ENCODE measurements around the gene CHTF8.
"Not testable (repeated sequence)": the region's sequence is repeated elsewhere in the genome, so short reads cannot be mapped to it uniquely, and the experiment has no call there.

Gene CHTF8, protein sequence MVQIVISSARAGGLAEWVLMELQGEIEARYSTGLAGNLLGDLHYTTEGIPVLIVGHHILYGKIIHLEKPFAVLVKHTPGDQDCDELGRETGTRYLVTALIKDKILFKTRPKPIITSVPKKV

DNA sequence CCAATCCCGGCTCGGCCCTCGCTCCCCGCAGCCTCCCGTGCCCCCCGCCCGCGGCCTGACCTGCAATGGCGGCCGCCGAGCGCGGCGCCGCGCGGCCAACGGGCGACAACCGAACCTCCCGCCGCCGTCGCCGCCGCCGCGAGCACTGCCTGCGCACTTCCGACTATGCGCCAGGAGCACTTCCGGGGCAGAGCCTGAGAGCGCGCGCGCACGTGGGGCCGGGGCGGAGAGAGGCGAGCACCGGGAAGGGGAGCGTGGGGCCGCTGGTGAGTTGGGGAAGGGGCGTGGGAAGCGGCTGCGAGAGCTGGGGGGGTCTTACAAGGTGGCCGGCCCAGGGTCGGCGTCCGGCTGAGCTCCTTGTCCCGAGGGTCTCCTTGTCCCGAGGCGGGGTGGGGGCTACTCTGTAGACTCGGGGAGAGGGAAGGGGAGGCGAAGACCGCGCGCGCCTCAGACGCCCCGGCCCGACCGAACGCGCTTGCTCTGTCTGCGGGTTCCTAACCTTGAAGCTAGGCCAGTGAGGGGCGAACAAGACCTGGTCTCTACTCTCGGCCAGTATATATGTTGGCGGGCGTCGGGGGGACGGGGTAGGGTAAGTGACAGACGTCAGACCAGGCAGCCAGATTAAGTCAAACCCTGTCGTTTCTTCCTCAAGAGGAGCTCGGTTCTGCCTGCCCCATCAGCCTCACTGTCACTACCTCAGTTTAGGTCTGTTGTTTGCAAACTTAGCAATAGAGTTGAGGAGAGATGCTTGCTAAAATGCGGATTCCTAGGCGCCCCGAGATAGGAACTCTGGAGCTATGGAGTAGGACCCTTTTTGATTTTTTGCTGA is at the start of gene CHTF8, which contains the start of gene UTP4:
TSS of gene CHTF8 (minus strand) at position 165 of the 829 bp plus-strand sequence. CDS start 11,130 bp downstream, outside the sequence.
TSS of gene UTP4 (plus strand) at position 226 of the 829 bp plus-strand sequence. CDS start 811 bp downstream, outside the sequence.
- DNase-seq = peak; percentile 16

DNA sequence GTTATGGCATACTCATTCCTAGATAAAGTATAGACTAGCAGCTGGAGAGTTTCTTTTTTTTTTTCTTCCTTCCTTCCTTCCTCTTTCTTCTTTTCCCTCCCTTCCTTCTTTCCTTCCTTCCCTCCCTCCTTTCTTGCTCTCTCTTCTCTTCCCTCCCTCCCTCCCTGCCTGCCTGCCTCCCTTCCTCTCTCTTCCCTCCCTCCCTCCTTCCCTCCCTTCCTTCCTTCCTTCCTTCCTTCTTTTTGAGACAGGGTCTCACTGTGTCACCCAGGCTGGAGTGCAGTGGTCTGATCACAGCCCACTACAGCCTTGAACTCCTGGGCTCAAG is 47.6 kb upstream of the CHTF8 start:
- DNase-seq = no peak

DNA sequence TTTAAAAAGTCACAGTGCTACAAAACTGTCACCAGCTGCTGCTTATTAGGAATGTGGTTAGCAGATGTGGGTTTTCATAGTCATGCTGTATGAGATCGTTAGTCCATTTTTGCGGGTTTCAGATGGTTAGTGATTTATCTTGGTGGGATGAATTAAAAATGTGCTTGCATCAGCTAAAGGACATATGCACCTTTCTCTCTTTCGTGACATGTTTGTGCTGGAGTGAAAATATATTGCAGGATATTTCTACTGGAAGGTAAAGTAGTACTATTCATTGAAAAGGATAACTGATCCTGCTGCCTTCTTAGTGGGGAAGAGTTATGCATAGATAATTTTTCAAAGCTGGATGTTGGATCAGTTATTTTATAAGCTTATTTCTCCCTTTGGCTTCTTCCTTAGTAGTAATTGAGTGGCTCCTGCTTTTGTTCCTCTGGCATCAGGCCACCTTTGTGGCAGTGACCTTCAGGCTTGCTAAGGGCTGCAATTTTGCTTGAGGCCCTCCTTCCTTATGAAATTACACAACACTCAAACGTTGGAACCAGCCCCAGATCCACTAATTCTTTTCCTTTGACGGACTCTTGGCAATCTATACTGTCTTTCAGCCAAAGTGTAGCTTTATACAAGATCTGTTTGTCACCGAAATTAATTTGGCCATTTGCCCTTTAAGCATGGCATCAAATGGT is 47.1 kb upstream of the CHTF8 start:
- DNase-seq = peak; percentile 70

DNA sequence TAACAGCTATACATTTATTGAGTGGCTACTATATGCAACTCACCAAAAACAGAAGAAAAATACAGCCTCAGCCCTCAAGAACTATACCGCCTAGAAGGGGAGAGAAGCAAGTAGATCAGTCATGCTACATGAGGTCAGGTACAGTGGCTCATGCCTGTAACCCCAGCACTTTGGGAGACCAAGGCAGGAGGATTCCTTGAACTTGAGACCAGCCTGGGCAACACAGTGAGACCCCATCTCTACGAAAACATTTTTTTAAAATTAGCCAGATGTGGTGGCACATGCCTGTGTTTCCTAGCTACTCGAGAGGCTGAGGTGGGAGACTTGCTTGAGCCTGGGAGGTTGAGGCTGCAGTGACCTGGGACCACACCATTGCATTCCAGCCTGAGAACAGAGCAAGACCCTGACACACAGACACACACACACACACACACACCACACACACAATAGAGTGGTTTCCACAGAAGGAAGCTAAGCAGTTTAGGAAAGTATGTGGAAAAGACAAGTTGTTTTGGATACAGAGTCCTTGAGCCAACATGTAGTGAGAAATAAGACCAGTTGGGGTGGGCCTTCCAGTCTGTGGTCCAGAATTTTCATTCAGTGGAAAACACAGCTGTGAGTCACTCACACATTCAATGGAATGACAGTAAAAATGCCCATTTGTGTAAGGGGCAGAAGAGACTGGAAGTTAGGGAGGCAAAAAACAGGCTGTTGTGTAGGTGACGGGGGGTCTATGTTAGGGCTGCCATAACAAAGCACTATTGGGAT is 43.8 kb upstream of the CHTF8 start:
- DNase-seq = no peak

DNA sequence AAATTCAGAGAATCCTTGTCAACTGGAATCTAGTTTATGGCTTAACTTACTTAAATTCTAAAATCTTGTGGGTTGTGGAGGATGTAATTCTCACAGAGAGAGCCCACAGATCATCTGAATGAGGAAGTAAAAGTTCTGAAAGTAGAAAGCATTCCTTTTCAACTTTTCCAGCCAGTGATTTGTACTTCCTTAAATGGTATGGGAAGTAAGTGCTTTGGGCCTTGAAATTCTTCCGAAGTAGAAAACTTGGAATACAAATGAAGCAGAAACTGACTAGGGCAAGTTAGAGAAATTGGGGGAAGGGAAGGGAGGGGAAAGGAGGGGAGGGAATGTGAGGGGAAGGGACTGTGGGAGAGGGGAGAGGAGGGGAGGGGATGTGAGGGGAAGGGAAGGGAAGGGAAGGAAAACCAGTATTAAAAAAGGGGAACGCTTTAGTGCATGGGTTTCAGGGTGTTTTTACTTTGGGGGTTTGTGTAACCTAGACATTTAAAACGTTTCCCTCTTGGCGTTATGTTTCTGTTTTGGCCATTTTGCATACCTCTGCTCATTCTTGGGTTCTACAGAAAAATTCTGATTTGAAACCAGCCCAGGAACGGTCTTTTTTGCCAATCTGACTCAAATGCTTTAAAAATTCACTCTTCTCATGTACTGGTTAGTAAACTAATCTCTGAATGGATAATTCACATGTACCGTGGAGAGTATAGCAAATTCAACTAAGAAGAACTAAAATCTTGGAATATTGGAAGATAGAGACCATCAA is 39.1 kb upstream of the CHTF8 start:
- DNase-seq = no peak

DNA sequence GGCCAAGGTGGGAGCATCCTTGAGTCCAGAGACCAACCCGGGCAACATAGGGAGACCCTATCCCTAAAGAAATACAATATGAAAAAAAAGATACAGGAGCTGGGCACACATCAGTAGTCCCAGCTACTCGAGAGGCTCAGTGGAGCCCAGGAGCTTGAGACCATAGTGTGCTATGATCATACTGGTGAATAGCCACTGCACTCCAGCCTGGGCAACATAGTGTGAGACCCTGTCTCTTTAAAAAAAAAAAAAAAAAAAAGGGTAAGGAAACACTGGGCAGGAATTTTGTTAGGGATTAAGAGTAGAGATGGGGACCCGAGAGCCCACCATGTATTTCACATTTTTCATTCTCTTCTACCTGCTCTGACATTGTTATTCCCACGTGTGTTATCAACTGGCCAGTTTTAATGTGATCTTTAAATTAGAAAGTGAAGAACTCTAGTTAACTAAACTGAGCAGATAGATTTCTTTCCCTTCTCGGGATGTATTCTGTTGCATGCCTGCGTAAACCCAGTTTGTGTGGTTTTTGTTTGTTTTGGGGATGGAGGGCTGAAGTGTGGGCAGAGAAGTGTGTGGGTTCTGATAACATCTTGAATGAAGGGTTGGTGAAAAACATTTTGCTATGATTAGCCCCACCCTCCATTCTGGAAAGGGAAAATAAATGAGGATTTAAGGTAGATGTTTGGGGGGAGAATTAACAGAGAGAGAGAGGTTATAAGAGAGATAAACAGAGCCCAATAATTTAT is 37.4 kb upstream of the CHTF8 start:
- no peak for DNase-seq

DNA sequence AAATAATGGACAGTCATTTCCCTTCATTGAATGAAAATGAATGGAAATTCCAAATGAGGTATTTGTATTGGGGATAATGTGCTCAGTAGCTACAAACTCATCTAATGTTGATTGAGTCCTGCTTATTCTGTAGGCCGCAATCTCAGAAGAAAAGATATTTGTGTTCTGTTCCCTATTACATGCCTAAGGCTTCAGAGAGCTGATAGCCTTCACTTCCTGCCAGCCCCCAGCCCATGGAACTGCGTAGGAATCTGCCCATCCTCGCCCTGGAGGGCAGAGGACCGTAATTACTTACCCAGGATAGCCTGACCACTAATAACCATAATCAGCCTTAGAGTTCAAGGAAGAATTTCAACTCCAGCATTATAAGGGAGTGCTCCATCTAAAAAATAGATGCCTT is 36.7 kb upstream of the CHTF8 start:
- DNase-seq = no peak

DNA sequence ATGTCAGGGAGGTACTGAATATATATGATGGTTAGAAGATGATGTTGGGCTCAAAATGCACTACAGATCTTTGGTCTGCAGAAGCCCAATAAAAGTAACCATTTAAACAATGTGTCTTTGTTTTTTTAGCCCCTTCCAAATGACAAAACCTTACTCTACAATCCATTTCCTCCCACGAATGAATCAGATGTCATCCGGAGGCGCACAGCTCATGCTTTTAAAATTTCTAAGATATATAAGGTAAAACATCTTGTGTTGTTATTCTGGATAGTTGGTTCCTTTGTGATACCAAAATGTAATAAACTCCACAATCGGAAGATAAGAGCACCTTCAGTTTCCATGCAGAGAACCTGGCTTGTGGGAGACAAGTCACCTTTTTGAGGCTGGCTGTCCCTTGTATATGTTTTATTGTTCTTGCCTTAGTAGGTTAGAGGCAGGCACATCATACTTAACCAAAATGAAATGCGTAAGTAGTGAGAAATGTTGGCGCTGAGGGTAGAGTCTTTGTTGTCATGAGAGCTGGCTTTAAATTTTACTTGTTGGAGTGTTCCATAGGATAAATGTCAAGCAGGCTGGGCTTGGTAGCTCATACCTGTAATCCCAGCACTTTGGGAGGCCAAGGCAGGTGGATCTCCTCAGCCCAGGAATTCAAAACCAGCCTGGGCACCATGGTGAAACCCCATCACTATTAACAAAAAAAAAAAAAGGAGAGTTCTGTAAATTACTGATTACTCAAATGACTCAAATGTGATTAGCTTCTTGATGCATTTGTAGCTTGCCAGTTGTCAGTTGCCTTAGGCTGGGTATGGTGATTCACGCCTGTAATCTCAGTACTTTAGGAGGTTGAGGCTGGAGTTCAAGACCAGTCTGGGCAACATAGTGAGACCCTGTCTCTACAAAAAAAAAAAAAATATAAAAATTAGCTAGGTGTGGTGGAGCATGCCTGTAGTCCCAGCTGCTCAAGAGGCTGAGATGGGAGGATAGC is 34.9 kb upstream of the CHTF8 start:
- DNase-seq = no peak

DNA sequence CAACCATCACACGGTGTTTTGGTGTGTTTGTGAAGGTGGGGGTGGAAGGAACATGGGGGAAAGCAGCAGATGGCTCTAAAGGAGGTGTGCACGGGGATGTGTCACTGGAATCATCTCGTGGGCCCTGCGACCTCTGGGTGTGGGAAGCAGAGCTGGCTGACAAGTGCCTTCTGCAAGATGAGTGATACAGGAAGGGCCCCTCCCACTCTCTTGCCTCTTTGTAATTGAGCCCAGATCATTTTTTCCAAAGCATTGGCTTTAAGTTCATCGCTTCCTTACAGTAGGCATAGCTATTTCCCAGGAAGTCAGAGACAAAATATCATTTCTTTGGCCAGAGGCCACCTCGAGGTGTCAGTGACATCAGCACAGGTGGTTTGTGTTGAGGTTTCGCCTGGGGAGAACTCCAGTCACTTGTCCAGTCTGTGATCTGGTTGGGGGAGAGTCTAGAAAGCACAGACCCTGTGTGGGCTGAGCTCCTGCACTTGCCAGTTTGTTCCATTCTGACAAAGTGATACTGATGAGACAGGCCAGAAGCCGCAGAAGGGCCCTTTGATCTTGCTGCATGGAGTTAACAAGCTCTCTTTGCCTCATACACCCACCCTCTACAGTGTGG is 33.9 kb upstream of the CHTF8 start:
- no peak for DNase-seq

DNA sequence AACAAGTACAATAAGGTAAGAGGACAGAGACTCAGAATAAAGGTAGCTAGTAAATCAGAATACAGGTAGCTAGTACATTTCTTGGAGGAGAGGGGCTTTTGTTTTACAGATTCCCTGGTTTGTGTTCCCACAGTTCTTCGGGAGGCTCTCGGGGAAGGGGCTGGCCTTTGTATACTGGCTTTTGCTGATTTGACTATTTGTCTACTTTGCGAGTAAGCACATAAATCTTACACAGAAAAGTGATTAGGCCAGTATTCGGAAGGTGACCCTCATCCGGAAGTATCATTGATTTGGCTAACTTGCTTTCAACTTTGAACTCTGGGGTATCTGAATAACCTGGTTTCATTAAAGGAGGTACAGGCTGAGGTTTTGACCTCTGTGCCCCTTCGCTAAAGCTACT is 33.2 kb upstream of the CHTF8 start:
- no peak for DNase-seq

DNA sequence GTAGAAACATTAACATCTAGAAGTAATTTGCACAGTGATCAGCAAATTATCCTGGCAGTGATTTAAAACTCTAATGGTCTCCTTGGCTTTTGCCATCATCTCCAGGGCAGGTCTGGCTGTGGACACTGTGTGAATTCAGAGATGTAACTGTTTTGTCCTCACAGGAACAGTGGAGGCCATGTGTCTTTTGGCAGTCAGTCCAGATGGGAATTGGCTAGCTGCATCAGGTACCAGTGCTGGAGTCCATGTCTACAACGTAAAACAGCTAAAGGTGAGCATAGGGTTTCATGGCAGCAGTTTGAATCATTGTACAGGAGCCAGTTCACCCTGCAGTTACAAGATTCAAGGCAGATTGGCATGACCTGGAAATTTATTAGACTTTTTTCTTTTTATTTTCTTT is 27.8 kb upstream of the CHTF8 start:
- DNase-seq = no peak

DNA sequence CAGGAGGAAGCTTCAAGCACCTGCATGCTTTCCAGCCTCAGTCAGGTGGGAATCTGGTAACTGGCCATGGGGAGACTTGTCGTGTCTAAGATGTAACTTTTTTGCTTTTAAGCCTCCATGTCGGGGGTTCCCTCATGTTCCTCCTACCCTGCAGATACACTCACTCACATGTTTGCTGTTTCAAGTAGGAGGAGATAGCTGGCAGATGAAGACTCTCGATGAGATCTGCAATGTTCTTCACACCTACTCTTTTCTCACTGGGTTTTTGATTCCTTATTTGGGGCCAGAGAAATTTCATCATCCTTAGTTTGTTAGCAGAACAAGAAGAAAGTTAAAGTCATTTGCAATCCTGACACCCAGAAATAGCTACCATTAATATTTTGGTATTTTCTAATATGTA is 24.8 kb upstream of the CHTF8 start:
- DNase-seq = no peak

DNA sequence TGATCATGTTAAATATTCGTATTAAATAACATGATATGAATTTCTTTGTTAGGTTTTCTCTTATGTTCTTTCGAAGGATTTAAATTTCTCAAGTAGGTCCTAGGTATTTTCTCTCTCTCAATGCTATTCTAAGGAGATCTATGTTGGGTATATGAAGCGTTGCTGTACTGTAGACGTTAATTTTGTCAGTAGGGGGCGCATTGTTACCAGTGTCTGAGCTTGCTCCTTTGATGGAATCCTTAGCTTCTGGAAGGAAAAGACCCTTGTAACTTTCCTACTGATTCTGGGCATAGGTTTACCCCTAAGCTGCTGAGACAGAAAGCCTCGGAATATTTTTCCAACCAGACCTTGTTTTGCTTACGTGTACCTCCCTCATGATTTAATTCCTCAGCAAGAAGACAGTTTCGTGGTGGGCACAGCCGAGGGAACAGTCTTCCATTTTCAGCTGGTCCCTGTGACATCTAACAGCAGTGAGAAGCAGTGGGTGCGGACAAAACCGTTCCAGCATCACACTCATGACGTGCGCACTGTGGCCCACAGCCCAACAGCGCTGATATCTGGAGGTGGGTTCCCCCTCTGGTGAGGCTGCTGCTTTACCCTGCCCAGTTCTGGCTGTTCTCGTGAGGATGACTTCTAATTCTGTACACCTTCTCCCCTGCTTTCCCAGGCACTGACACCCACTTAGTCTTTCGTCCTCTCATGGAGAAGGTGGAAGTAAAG is 17.9 kb upstream of the CHTF8 start:
- DNase-seq = peak; percentile 14

DNA sequence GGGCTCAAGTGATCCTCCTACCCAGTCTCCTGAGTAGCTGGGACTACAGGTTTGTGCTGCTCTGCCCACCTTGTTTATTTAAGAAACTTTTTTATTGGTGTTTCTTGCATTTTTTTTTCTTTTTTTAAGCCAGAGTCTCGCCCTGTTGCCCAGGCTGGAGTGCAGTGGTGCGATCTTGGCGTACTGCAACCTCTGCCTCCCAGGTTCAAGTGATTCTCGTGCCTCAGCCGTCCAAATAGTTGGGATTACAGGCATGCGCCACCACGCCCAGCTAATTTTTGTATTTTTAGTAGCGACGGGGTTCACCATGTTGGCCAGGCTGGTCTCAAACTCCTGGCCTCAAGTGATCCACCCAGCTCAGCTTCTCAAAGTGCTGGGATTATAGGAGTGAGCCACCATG is 17.2 kb upstream of the CHTF8 start:
- not testable (repeated sequence) for DNase-seq

DNA sequence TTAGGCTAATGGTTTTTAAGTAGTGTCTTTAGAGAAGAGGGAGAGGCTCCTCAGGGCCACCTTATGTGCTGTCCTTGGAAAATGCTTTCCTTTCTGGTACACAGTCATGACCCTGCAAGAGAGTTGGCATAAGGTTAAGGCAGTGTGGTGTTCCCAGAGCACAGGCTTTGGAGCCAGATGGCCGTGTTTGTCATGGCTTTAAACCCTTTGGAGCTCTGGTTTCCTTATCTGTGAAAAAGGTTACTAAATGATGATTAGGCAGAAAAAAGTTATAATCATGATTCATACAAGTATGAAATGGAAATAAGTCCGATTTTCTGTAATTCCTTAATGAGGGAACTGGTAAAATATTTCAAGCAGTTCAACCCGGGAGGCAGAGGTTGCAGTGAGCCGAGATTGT is 13.3 kb upstream of the CHTF8 start:
- DNase-seq = no peak

DNA sequence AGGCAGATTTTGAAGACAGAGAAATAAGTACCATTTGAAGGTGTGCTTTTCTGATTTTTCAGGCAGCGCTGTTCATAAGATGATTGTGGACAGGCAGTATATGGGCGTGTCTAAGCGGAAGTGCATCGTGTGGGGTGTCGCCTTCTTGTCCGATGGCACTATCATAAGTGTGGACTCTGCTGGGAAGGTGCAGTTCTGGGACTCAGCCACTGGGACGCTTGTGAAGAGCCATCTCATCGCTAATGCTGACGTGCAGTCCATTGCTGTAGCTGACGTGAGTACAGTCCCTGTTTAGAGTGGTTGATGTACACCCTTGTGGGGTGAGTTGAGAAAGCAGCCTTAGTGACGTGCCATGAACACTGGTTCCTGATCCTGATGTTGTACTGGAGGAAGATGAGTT is 10.7 kb upstream of the CHTF8 start:
- DNase-seq = no peak

DNA sequence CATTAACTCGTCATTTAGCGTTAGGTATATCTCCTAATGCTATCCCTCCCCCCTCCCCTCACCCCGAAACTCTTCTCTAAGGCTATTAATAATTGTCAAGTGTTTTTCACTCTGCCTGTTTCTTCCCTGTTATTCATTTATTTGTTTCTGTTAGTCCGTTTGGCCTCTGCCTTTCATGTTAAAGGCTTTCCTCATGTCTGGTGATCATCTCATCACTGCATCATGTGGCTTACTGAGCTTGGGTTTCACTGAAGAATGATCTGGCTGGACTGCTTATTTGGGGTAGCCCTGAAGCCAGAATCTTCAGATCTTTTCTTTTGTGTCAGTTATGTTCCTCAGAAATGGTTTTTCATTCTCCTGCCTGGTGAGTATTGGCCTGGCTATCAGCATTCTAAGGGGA is 9.5 kb upstream of the CHTF8 start:
- no peak for DNase-seq

DNA sequence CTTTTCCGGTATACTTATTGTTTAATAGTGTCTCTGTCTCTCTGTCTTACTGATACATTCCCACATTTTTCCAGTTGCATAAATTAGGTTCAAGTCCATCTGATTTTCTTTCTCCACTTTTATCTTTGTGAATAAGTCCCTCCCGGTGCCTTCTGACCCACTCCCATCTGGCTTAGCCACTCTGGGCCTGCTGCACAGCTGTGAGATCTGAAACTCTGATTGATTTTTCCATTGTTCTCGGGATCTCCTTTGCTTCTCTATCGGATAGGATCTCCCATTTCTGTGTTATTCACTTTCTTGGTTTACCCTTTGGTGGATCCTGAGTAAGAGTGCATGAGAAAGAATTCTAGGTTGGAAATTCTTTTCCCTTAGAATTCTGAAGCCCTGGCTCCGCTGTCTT is 8.6 kb upstream of the CHTF8 start:
- no peak for DNase-seq

DNA sequence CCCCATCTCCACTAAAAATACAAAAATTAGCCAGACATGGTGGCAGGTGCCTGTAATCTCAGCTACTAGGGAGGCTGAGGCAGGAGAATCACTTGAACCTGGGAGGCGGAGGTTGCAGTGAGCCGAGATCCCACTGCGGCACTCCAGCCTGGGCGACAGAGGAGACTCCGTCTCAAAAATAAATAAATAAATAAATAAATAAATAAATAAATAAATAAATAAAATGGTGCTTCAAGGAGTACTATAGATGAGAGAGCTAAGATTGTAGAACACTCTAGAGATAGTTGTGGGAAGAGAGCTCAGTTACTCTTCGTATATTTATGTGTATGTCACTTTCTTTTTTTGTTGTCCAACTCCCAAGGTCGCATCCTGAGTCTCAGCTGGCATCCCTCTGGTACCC is 7.1 kb upstream of the CHTF8 start:
- not testable (repeated sequence) for DNase-seq
